Aortic smooth muscle cell (primary cell): ENCODE data around the gene SLC32A1. TPM values are rescaled to one million over a fixed set of nuclear protein-coding genes. Genes with fewer than 3 reads are reported as not detected.

ENCODE experiments used
- total RNA-seq: library from RNA; depleted of rRNA; stranded (reverse); fragments of >200 nt; gene quantifications from 2 replicates; pipeline ENCODE4 v1.2.3, GENCODE V29; 2014

SLC32A1 gene, protein sequence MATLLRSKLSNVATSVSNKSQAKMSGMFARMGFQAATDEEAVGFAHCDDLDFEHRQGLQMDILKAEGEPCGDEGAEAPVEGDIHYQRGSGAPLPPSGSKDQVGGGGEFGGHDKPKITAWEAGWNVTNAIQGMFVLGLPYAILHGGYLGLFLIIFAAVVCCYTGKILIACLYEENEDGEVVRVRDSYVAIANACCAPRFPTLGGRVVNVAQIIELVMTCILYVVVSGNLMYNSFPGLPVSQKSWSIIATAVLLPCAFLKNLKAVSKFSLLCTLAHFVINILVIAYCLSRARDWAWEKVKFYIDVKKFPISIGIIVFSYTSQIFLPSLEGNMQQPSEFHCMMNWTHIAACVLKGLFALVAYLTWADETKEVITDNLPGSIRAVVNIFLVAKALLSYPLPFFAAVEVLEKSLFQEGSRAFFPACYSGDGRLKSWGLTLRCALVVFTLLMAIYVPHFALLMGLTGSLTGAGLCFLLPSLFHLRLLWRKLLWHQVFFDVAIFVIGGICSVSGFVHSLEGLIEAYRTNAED
- total RNA-seq, result not detected in 2 replicates

DNA sequence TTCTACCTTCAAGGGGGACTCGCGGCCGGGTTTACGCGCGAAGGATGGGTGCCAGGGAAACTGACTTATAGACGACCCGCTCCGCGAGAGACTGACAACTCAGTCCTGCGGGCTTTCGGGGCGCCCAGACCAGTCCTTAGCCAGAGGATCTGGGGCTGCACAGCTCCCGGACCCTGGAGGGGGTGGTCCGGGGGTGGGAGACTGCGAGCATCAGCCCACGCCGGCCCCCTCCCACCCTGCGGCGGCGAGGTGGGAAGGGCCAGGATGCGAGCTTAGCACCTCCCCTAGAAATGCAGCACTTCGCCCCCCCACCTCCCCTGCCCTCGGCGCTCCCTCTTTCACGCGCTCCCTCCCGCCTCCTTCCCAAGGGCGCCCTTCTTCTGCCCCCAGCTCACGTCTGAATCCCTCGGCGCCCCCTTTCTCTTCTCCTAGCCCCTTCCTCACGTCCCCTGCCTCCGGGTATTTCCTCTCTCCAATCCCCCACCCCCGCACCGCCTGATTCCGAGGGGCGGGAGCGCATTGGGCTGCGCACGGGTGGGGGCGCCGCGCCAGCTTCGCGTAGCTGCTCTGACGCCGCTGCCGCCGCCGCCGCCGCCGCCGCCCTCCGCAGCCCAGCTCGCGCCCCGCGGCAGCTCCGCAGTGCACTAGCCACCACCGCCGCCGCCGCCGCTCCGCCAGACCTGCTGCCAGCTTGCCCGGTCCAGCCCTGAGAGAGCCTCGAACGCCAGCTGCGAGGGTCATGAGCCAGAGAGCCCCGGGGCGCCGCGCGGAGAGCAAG lies at the start of gene SLC32A1:
SLC32A1 (plus strand) TSS at position 639 of the 778 bp plus-strand sequence. CDS start 239 bp downstream, outside the sequence.

DNA sequence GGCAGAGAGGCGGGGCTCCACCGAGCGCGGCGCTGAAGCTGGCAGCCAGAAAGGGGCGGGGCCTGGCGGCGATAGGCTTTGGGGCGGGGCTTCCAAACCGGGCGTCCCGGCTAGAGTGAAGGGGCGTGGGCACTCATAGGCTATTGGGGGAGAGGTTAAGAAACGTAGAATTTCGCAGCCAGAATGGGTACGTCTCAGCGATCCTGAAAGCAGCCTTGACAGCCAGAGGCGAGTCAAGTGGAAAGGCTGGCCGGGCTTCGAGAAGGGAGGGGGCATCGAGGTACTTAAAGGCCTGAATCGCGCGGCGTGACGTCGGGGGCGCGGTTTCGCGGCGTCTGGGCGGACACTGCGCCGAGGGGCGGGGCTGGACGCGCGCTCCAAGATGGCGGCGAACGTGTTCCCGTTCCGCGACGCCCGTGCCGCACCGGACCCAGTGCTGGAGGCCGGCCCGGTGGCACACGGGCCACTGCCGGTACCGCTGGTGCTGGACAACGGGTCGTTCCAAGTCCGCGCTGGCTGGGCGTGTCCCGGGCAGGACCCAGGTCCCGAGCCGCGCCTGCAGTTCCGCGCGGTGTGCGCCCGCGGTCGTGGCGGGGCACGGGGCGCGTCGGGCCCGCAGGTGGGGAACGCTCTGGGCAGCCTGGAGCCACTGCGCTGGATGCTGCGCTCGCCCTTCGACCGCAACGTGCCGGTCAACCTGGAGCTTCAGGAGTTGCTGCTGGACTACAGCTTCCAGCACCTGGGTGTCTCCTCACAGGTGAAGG lies 24.0 kb downstream of the SLC32A1 start, which contains the start of gene ACTR5:
ACTR5 (plus strand) TSS at position 364 of the 764 bp plus-strand sequence; CDS start at position 383, 19 bp downstream.

Other genes starting within 250 kb of the SLC32A1 start
- gene ADIG, start 143.3 kb upstream of the SLC32A1 start, total RNA-seq, result not detected in 2 replicates
- not detected in 2 replicates for gene ARHGAP40, start 122.7 kb upstream of the SLC32A1 start, total RNA-seq
- 4.5 and 4.6 TPM in 2 replicates for gene ACTR5, start 24.0 kb downstream of the SLC32A1 start, total RNA-seq
- 0.75 and 1.5 TPM in 2 replicates for gene PPP1R16B, start 81.2 kb downstream of the SLC32A1 start, total RNA-seq
- 10.9 and 18.4 TPM in 2 replicates for gene FAM83D, start 201.9 kb downstream of the SLC32A1 start, total RNA-seq
- gene DHX35, start 237.9 kb downstream of the SLC32A1 start, total RNA-seq, result 7.8 and 9.1 TPM in 2 replicates